Measurements from ENCODE around the gene BAIAP2. TPM values are rescaled to one million over a fixed set of nuclear protein-coding genes. Genes with fewer than 3 reads are reported as not detected.

Gene BAIAP2
- total and polyA plus RNA-seq, 12 donors = 3.1 to 33.4 (median 14.6) TPM

DNA sequence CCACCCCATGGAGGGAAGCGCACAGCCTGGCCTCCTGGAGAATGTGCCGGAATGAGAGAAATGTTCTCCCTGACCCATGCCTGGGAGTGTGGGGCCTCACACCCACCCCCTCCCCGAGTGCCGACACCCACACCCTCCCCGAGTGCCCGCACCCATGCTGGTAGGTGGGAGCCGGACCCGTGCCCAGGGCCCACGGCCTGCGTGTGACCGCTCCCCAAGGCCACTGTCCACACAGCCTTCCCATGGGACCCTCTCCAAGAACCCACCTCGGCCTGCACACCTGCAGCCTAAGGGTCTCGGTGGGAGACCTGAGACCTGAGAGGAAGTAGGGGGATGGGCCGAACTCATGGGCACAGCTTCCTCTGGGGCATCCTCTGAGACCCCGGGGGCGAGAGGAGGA lies 127.0 kb downstream of the BAIAP2 start:
- Histone ChIP-seq H3K4me1 (replicated peaks in 1 of 2) (peaks cover 7 to 17% of the 10 kb centered on the region in 2 donors), H3K9me3 (replicated peaks in 1 of 3) (no peaks in the 10 kb centered on the region), H3K27ac (no peak overlapping the region), H3K36me3 (replicated peaks in 1 of 2) (no peaks in the 10 kb centered on the region), H3K4me3 (no peak overlapping the region), H3K27me3 (peaks cover 6% of the 10 kb centered on the region)
- no peak for DNase-seq
- intact Hi-C loops (cut with DNase I) = no loop called here
- WGBS, 4 donors = 89 to 100% (median 94%) methylated on average over 1 to 16 of the region's 16 CpGs
- TF ChIP-seq, protein P1, sequence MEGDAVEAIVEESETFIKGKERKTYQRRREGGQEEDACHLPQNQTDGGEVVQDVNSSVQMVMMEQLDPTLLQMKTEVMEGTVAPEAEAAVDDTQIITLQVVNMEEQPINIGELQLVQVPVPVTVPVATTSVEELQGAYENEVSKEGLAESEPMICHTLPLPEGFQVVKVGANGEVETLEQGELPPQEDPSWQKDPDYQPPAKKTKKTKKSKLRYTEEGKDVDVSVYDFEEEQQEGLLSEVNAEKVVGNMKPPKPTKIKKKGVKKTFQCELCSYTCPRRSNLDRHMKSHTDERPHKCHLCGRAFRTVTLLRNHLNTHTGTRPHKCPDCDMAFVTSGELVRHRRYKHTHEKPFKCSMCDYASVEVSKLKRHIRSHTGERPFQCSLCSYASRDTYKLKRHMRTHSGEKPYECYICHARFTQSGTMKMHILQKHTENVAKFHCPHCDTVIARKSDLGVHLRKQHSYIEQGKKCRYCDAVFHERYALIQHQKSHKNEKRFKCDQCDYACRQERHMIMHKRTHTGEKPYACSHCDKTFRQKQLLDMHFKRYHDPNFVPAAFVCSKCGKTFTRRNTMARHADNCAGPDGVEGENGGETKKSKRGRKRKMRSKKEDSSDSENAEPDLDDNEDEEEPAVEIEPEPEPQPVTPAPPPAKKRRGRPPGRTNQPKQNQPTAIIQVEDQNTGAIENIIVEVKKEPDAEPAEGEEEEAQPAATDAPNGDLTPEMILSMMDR (IDR thresholded peaks at IDR 0.05) = no peak
- no peak for TF ChIP-seq POLR2A (IDR thresholded peaks at IDR 0.05)

DNA sequence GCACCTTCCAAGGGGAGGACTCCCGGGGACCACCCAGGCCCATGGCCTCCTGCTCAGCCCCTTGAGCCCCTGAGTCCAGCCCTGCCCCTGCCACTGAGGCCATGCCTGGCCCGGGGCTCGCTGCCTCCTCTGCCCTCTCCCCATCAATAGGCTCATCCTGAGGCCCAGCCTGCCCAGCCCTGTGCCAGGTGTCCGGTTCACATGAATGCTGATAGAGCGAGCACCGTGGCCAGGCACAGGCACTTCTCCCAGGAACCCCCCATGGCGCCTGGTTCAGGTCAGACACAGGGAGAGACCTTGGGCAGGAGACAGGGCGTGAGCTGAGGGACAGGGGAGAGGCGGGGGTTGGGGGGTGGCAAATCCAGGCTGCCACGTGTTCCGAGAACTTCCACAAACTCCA lies 127.5 kb downstream of the BAIAP2 start:
- DNase-seq = no peak
- intact Hi-C loops (cut with DNase I) = no loop called here

DNA sequence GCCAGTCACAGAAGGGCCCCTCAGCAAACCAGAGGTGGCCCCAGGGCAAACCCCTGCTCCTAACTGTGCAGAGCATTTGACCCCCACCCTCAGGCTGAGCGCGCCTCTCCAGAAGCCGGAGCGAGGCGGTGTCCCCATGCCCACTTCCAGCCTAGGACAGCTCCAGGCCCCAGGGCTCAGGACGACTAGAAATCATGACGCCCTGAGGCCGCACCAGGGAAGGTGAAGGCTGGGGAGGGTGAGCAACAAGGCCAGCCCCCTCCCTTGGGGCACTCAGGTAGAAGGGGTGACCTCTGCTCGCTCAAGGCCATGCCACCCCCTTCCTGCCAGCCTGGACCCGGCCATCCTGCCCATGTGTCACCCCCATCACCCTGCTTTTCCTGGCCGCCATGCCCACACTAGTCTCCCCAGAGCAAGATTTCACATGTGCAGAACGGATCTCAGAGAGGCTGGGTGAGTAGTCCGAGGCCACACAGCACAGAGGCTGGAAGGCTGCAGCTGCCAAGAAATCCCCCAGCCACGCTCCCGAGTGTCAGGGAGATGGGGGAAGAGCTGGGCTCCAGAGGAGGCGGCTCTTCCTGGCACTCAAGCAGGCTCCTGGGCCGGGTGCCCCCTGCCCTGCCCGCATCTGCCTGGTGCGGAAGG lies 128.2 kb downstream of the BAIAP2 start:
- Histone ChIP-seq H3K36me3 (replicated peaks in 1 of 2) (no peaks in the 10 kb centered on the region), H3K27me3 (peaks cover 6% of the 10 kb centered on the region), H3K27ac (no peak overlapping the region), H3K4me3 (no peak overlapping the region), H3K9me3 (replicated peaks in 1 of 3) (no peaks in the 10 kb centered on the region), H3K4me1 (replicated peaks in 1 of 2) (peaks cover 7 to 17% of the 10 kb centered on the region in 2 donors)
- DNase-seq = no peak
- no peak for TF ChIP-seq POLR2A (IDR thresholded peaks at IDR 0.05)
- WGBS, 4 donors = 82 to 100% (median 84%) methylated on average over 4 to 19 of the region's 19 CpGs
- intact Hi-C loops (cut with DNase I) = no loop called here

More for the DNA sequence above, 127.5 kb downstream of the BAIAP2 start:
- Histone ChIP-seq H3K4me1 (replicated peaks in 1 of 2) (peaks cover 7 to 17% of the 10 kb centered on the region in 2 donors), H3K27ac (no peak overlapping the region), H3K4me3 (no peak overlapping the region), H3K9me3 (replicated peaks in 1 of 3) (no peaks in the 10 kb centered on the region), H3K27me3 (peaks cover 6% of the 10 kb centered on the region), H3K36me3 (replicated peaks in 1 of 2) (no peaks in the 10 kb centered on the region)
- no peak for TF ChIP-seq POLR2A (IDR thresholded peaks at IDR 0.05)
- 74 to 86% (median 85%) methylated on average over 6 to 11 of the region's 11 CpGs for WGBS, 4 donors

DNA sequence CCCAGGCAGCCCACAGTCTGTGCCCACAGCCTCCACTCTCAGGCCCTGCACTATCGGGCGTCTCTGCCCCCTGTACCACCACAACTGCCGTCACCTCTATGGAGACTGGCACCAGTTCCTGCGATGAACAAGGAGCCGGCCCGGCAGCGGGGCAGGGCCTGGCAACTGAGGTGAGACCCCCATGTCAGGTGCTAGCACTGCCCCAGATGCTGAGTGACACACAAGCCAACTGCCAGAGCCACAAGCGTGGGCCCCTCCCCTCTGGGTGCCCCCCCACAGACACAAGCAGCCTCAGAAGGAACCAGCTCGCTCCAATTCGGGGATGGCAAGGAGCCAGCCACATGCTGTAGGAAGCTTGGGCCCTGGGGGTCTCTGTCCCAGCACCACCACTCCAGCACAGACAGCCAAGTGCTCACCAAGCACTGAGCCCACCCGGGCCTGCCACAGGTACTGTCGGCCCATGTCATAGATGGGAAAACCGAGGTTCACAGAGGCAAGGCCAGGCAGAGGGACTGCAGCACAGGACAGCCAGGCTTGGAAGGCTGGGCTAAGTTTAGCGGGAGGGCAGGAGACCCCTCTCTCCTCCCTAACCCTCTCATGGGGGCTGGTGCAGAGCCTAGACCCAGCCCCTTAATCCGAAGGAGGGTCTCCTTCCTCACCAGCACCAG lies 128.9 kb downstream of the BAIAP2 start:
- peaks cover 7 to 17% of the 10 kb centered on the region in 2 donors for H3K4me1 ChIP-seq (replicated peaks in 1 of 2)
- DNase-seq = no peak
- peak overlapping the region in 1 of 5 donors; percentile 65 for H3K27ac ChIP-seq
- TF ChIP-seq, protein P1 (IDR thresholded peaks at IDR 0.05) = no peak
- 82 to 93% (median 89%) methylated on average over 5 to 15 of the region's 15 CpGs for WGBS, 4 donors
- peaks cover 6% of the 10 kb centered on the region for H3K27me3 ChIP-seq
- H3K4me3 ChIP-seq = no peak overlapping the region
- intact Hi-C loops (cut with DNase I) = no loop called here
- H3K9me3 ChIP-seq (replicated peaks in 1 of 3) = no peaks in the 10 kb centered on the region
- no peaks in the 10 kb centered on the region for H3K36me3 ChIP-seq (replicated peaks in 1 of 2)

DNA sequence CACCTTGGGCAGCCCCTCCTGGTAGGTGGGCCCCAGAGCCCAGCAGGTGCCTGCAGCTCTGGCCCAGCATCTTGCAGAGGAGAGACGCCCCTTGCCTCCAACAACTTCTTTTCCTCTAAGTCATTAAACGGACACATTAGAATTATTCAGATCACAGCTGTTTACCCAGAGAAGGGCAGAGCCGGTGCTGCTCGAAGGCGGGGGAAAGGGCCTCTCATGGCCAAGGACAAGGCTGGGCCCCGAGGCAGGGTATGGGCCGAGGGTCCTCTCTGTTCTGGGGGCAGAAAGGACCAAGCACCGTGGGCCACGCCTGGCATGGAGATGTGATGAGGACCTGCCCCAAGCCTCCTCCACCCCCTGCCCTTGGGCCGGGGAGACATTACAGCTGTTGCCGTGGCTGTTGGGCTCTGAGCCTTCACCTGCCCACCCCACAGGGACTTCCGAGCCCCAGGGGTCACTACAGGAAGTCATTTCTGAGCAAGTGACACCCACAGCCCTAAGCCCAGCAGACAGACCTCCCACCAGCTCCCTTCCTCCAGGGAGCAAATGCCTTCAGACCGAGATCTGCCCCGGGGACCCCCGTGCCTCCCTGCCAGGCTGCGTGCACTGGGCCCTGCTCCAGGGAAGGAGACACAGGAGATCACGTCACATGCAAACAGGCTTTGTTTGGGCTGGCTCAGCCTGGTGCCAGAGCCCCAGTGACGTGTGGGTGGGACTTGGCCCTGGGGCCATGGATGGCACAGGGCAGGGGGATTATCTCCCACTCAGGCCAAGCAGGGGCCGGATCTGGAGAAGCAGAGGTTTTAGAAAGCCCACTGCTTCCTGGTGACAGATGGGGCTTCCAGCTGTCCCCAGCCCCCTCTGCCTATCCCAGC lies 129.7 kb downstream of the BAIAP2 start:
- 60 to 67% (median 64%) methylated on average over 10 to 19 of the region's 19 CpGs for WGBS, 4 donors
- Histone ChIP-seq H3K4me3 (peak overlapping the region in 1 of 4 donors; percentile 41), H3K9me3 (replicated peaks in 1 of 3) (no peaks in the 10 kb centered on the region), H3K36me3 (replicated peaks in 1 of 2) (no peaks in the 10 kb centered on the region), H3K27me3 (peaks cover 6% of the 10 kb centered on the region), H3K27ac (peak overlapping the region in 2 of 5 donors; percentile 46 to 65), H3K4me1 (replicated peaks in 1 of 2) (peaks cover 6 to 14% of the 10 kb centered on the region in 2 donors)
- peak in 2 of 7 donors; percentile 36 to 65 for DNase-seq
- intact Hi-C loops (cut with DNase I) = no loop called here
- TF ChIP-seq POLR2A (IDR thresholded peaks at IDR 0.05) = peak in 1 of 2 donors; percentile 11
- TF ChIP-seq, protein P1 (IDR thresholded peaks at IDR 0.05) = no peak
